GM18868 (cell line): ENCODE data around the gene NRARP.

ENCODE experiments used
- ATAC-seq: cut with Tn5 transposase; IDR thresholded peaks from one replicate; pipeline ENCODE4 v1.9.1; 2021; ENCODE audit warnings: mild to moderate bottlenecking, moderate library complexity; ENCODE audit not compliant: unreplicated experiment

NRARP gene

GRCh38 chr9:137300567-137301080 is 1.4 kb downstream of the NRARP start:
- no peak for ATAC-seq

- no peak for ATAC-seq
These were observed 2.1 kb downstream of the NRARP start for GRCh38 chr9:137299938-137300337.

- no peak for ATAC-seq
These were observed 2.9 kb downstream of the NRARP start for GRCh38 chr9:137299203-137299565.

GRCh38 chr9:137298401-137299202 is 3.5 kb downstream of the NRARP start:
- ATAC-seq, result no peak

- ATAC-seq, result no peak
These were observed 4.1 kb downstream of the NRARP start for GRCh38 chr9:137297966-137298365.

GRCh38 chr9:137296670-137297664 is 5.1 kb downstream of the NRARP start:
- no peak for ATAC-seq

GRCh38 chr9:137295849-137296669 is 6.0 kb downstream of the NRARP start:
- ATAC-seq, result no peak

GRCh38 chr9:137295238-137295811 is 6.7 kb downstream of the NRARP start:
- ATAC-seq, result peak; percentile 42

- ATAC-seq, result no peak
These were observed 7.3 kb downstream of the NRARP start for GRCh38 chr9:137294681-137295237.

- no peak for ATAC-seq
These were observed 7.9 kb downstream of the NRARP start for GRCh38 chr9:137294091-137294680.

GRCh38 chr9:137293482-137294090 is 8.5 kb downstream of the NRARP start:
- no peak for ATAC-seq

GRCh38 chr9:137293094-137293481 is 9.0 kb downstream of the NRARP start:
- no peak for ATAC-seq

GRCh38 chr9:137286975-137287383 is 15.1 kb downstream of the NRARP start:
- no peak for ATAC-seq

- no peak for ATAC-seq
These were observed 20.5 kb downstream of the NRARP start for GRCh38 chr9:137281345-137282116.

- ATAC-seq, result no peak
These were observed 21.4 kb downstream of the NRARP start for GRCh38 chr9:137280474-137281344.

- ATAC-seq, result no peak
These were observed 22.2 kb downstream of the NRARP start for GRCh38 chr9:137279741-137280473.
